PC-3 (cell line): ENCODE measurements around the gene MAPKAP1.

Experiments
- CTCF ChIP-seq: fragments of 300-600 bp; sonication (generic); conservative IDR thresholded peaks from 2 replicates; pipeline ENCODE4 v1.5.1; 2017; ENCODE audit warnings: antibody characterized with exemption, low read depth, mild to moderate bottlenecking, low read length
- EZH2 ChIP-seq: fragments of 300-600 bp; sonication (generic); IDR thresholded peaks from one replicate; pipeline ENCODE4 v1.6.1; 2017; ENCODE audit warnings: antibody characterized with exemption, mild to moderate bottlenecking, low read length; ENCODE audit not compliant: unreplicated experiment
- EZH2phosphoT487 ChIP-seq: fragments of 300-600 bp; sonication (generic); IDR thresholded peaks from 2 replicates; pipeline ENCODE4 v1.6.1; 2018; ENCODE audit warnings: mild to moderate bottlenecking, antibody characterized with exemption, low read length, borderline replicate concordance

- no peak for TF ChIP-seq CTCF
- TF ChIP-seq EZH2phosphoT487, result no peak
- no peak for TF ChIP-seq EZH2
Observed at GRCh38 chr9:125442452-125442851, 264.6 kb downstream of the MAPKAP1 start.
